Prostate gland (tissue), 2 donors: ENCODE measurements around the gene UROD. TPM values are rescaled to one million over a fixed set of nuclear protein-coding genes. Genes with fewer than 3 reads are reported as not detected.

Experiments
- DNase-seq: peaks from one replicate; pipeline ENCODE4 v3.0.0-alpha.2; 2019; ENCODE audit warnings: low spot score
- H3K27ac ChIP-seq, 2 donors: fragments of 200-600 bp; sonication (generic); 2 replicates each; pipeline ENCODE4 v1.5.1; 2017 to 2019
- H3K27me3 ChIP-seq: fragments of 200-600 bp; sonication (generic); replicated peaks from 2 replicates; pipeline ENCODE4 v1.5.1; 2019; ENCODE audit not compliant: insufficient read depth
- H3K36me3 ChIP-seq, 2 donors: fragments of 200-600 bp; sonication (generic); 1 replicate in 1 of 2; 2 replicates in 1 of 2; pipeline versions ENCODE4 v1.5.1 to v1.8.1; 2017 to 2019
- H3K4me1 ChIP-seq: fragments of 200-600 bp; sonication (generic); replicated peaks from 2 replicates; pipeline ENCODE4 v1.5.1; 2019
- H3K4me3 ChIP-seq, 2 donors: fragments of 200-600 bp; sonication (generic); 2 replicates each; pipeline ENCODE4 v1.5.1; 2017 to 2019
- H3K9me3 ChIP-seq: fragments of 200-600 bp; sonication (generic); 2 replicates; pipeline ENCODE4 v1.5.1; 2017
- CTCF ChIP-seq, 4 experiments: fragments of 200-600 bp in 2 of 4; fragments of 450-650 bp in 2 of 4; sonication (generic) in 2 of 4; IDR thresholded peaks; 1 replicate in 3 of 4; 2 replicates in 1 of 4; pipeline ENCODE4 v1.5.1; 2016 to 2019; ENCODE audit warnings: antibody characterized with exemption in 4 of 4, mild to moderate bottlenecking in 2 of 4, moderate library complexity in 2 of 4
- POLR2A ChIP-seq: fragments of 450-650 bp; IDR thresholded peaks from one replicate; pipeline ENCODE4 v1.6.1; 2016; ENCODE audit warnings: antibody characterized with exemption, mild to moderate bottlenecking
- POLR2AphosphoS5 ChIP-seq: sonication (generic); formaldehyde crosslinking; IDR thresholded peaks from one replicate; pipeline ENCODE4 v1.6.1; 2017; ENCODE audit warnings: antibody characterized with exemption
- WGBS: methylation state at CpG from one replicate; pipeline ENCODE4 v1.1.5; 2018; 5-methylcytosine and 5-hydroxymethylcytosine counted together
- intact Hi-C: fragments of 100-400 bp; cut with DNase I; formaldehyde crosslinking; loops from one replicate; pipeline ENCODE4 v1.14.2; 2022
- total RNA-seq, 2 donors: library from RNA; depleted of rRNA; stranded (reverse); fragments of >200 nt; gene quantifications; one replicate each; pipeline ENCODE4 v1.1.0, GENCODE V29; 2016

Gene UROD
- total RNA-seq, 2 donors from 2014 or later = 57.7 to 152 TPM

- DNase-seq = no peak
- Histone ChIP-seq H3K4me3 (no peak overlapping the region), H3K27ac (no peak overlapping the region), H3K36me3 (peaks cover 0 to 4% of the 10 kb centered on the region in 2 donors), H3K9me3 (no peaks in the 10 kb centered on the region), H3K4me1 (peaks cover 4% of the 10 kb centered on the region), H3K27me3 (no peaks in the 10 kb centered on the region)
- 79% methylated on average over 2 of the region's 2 CpGs for WGBS
- intact Hi-C loops = no loop called here
- TF ChIP-seq CTCF (IDR thresholded peaks at IDR 0.05) (no peak), POLR2AphosphoS5 (no peak), POLR2A (no peak)
Observed at GRCh38 chr1:45016090-45016697, 4.1 kb downstream of the UROD start.

DNA sequence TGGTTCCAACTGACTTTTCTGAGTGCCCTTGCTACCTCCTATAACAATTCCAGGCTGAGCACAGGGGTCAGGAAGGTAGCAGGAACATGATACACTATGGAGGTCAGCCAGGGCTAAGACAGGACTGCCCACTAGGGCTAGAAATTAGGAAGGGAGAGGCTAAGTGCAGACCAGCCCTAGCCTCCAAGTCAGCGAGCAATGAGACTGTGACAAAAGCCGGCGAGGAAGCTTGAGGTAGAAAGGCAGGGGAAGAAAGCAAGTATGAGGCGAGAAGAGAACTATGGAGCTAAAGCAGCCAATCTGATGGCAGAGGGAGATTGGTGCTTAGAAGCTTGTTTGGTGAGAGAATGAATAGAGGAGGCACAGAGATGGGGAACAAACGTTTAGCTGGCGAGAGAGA, 4.7 kb downstream of the UROD start:
- intact Hi-C loops = no loop called here
- H3K36me3 ChIP-seq = peaks cover 0 to 4% of the 10 kb centered on the region in 2 donors
- no peak for DNase-seq
- H3K4me3 ChIP-seq = no peak overlapping the region
- H3K27me3 ChIP-seq = no peaks in the 10 kb centered on the region
- no peaks in the 10 kb centered on the region for H3K4me1 ChIP-seq
- TF ChIP-seq CTCF (IDR thresholded peaks at IDR 0.05) = no peak
- TF ChIP-seq POLR2AphosphoS5 = no peak
- TF ChIP-seq POLR2A = no peak
- H3K27ac ChIP-seq = no peak overlapping the region
- WGBS = 66% methylated on average over 6 of the region's 6 CpGs
- H3K9me3 ChIP-seq = no peaks in the 10 kb centered on the region

GRCh38 chr1:45018599-45019230, 6.7 kb downstream of the UROD start:
- peak; percentile 34 for TF ChIP-seq POLR2AphosphoS5
- peak; percentile 60 to 90 (median 74) for TF ChIP-seq CTCF (IDR thresholded peaks at IDR 0.05)
- no peak for TF ChIP-seq POLR2A
- H3K27ac ChIP-seq = no peak overlapping the region
- no peaks in the 10 kb centered on the region for H3K9me3 ChIP-seq
- 53% methylated on average over 16 of the region's 16 CpGs for WGBS
- H3K4me3 ChIP-seq = no peak overlapping the region
- intact Hi-C loops = no loop called here
- no peaks in the 10 kb centered on the region for H3K4me1 ChIP-seq
- H3K36me3 ChIP-seq = peaks cover 0 to 4% of the 10 kb centered on the region in 2 donors
- DNase-seq = peak; percentile 67
- no peaks in the 10 kb centered on the region for H3K27me3 ChIP-seq

DNA sequence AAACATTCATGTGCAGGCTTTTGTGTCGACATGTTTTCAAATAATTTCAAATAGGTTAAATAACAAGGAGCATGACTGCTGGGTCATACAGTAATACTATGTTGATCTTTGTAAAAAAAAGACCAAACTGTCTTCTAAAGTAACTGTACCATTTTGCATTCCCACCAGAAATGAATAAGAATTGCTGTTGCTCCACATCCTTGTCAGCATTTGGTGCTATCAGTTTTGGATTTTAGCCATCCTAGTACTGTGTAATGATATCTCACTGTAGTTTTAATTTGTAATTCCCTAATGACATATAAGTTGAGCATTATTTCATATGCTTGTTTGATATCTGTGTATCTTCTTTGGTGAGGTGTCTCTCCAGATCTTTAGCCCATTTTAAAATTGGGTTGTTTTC, 11.6 kb downstream of the UROD start:
- intact Hi-C loops = no loop called here
- H3K36me3 ChIP-seq = no peaks in the 10 kb centered on the region
- H3K4me3 ChIP-seq = no peak overlapping the region
- no peaks in the 10 kb centered on the region for H3K27me3 ChIP-seq
- H3K4me1 ChIP-seq = no peaks in the 10 kb centered on the region
- no peaks in the 10 kb centered on the region for H3K9me3 ChIP-seq
- no peak overlapping the region for H3K27ac ChIP-seq
- no peak for DNase-seq
- 98% methylated on average over 1 of the region's 1 CpG for whole genome bisulfite sequencing
- TF ChIP-seq POLR2AphosphoS5 (no peak), POLR2A (no peak), CTCF (IDR thresholded peaks at IDR 0.05) (no peak)

DNA sequence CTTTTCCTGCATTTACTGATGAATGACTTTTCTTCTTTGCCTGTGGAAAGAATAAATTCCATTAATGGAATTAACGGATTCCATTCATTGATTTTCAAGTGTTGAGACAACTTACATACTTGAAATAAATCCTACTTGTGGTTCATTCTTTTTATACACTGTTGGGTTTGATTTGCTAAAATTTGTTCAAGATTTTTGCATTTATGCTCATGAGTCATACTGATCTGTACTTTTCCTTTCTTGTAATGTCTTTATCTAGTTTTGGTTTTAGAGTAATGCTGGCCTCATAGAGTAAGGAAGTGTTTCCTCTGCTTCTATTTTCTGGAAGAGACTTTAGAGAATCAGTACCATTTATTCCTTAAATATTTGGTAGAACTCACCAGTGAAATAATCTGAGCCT, 14.4 kb downstream of the UROD start:
- TF ChIP-seq POLR2A (no peak), CTCF (IDR thresholded peaks at IDR 0.05) (no peak)
- H3K36me3 ChIP-seq = no peaks in the 10 kb centered on the region
- H3K4me3 ChIP-seq = no peak overlapping the region
- DNase-seq = no peak
- H3K27me3 ChIP-seq = no peaks in the 10 kb centered on the region
- no peaks in the 10 kb centered on the region for H3K9me3 ChIP-seq
- 91% methylated on average over 1 of the region's 1 CpG for WGBS
- no peaks in the 10 kb centered on the region for H3K4me1 ChIP-seq
- intact Hi-C loops = no loop called here
- no peak overlapping the region for H3K27ac ChIP-seq
